Thoracic aorta (tissue), 2 donors: ENCODE results near the gene MIB2. TPM values are rescaled to one million over a fixed set of nuclear protein-coding genes. Genes with fewer than 3 reads are reported as not detected.

Experiments used
- ATAC-seq: fragments of 150-250 bp; one replicate; pipeline ENCODE4 v1.8.0; 2017; ENCODE audit warnings: low read depth; ENCODE audit not compliant: insufficient number of reproducible peaks, low FRiP score
- DNase-seq: peaks from one replicate; pipeline ENCODE4 v3.0.0-alpha.2; 2020; ENCODE audit warnings: low spot score
- H3K27ac ChIP-seq, 2 donors: fragments of 200-600 bp; sonication (generic); 1 replicate in 1 of 2; 2 replicates in 1 of 2; pipeline ENCODE4 v1.5.1; 2016; ENCODE audit warnings: mild to moderate bottlenecking in 2 of 2, moderate library complexity in 2 of 2
- H3K27me3 ChIP-seq: fragments of 200-600 bp; sonication (generic); replicated peaks from 2 replicates; pipeline ENCODE4 v1.6.0; 2016; ENCODE audit warnings: mild to moderate bottlenecking; ENCODE audit not compliant: insufficient read depth
- H3K36me3 ChIP-seq: fragments of 200-600 bp; sonication (generic); one replicate; pipeline ENCODE4 v1.5.1; 2016
- H3K4me1 ChIP-seq, 2 donors: fragments of 200-600 bp; sonication (generic); 1 replicate in 1 of 2; 2 replicates in 1 of 2; pipeline versions ENCODE4 v1.5.1 to v1.6.0; 2016; ENCODE audit warnings: low read depth in 2 of 2, mild to moderate bottlenecking in 1 of 2; ENCODE audit not compliant: control insufficient read depth in 1 of 2
- H3K4me3 ChIP-seq: fragments of 200-600 bp; sonication (generic); 2 replicates; pipeline ENCODE4 v1.5.1; 2016; ENCODE audit warnings: mild to moderate bottlenecking
- H3K9me3 ChIP-seq: fragments of 200-600 bp; sonication (generic); 2 replicates; pipeline ENCODE4 v1.5.1; 2016
- CTCF ChIP-seq: fragments of 200-600 bp; sonication (generic); IDR thresholded peaks from one replicate; pipeline ENCODE4 v1.5.1; 2019; ENCODE audit warnings: antibody characterized with exemption
- total RNA-seq, 2 donors: library from RNA; depleted of rRNA; stranded (reverse); fragments of >200 nt; gene quantifications; one replicate each; pipeline versions ENCODE4 v1.1.0 to v1.2.3, GENCODE V29; 2016

Gene MIB2
- total RNA-seq, 2 donors from 2014 or later = 48.6 to 102 TPM

DNA sequence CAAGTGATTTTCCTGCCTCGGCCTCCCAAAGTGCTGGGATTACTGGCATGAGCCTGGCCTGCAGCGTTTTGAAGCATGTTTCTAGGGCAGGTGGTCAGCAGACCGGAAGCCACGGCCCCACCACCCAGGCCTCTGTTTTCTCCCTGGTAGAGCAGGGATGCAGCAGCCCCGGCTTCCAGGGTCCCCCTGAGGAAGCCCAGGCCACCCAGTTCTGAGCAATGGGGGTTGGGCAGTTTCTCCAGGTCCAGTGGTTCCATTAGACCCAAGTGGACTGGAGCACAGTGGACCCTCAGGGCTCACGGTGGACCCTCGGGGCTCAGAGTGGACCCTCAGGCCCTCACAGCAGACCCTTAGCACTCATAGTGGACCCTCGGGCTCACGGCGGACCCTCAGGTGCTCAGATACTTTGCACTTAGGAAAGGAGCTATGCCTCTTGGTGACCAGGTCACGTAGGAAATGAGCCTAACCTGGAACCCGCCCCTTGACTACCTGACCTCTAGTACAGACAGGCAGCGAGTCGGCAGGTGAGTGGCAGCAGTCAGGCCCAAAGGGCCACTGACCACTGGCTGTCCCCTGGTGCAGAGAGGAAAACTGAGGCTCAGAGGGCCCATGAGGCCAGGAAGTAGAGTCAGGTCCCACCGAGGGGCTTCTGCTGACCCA lies 10.8 kb upstream of the MIB2 start:
- ATAC-seq (no peak), DNase-seq (no peak)
- Histone ChIP-seq H3K9me3 (no peaks in the 10 kb centered on the region), H3K4me1 (peaks cover 0 to 8% of the 10 kb centered on the region in 2 donors), H3K27me3 (no peaks in the 10 kb centered on the region), H3K4me3 (no peak overlapping the region), H3K27ac (no peak overlapping the region), H3K36me3 (no peaks in the 10 kb centered on the region)
- TF ChIP-seq CTCF = no peak

GRCh38 chr1:1605034-1605591 lies 10.2 kb upstream of the MIB2 start:
- Histone ChIP-seq H3K27me3 (no peaks in the 10 kb centered on the region), H3K4me1 (peaks cover 0 to 8% of the 10 kb centered on the region in 2 donors), H3K36me3 (no peaks in the 10 kb centered on the region), H3K4me3 (no peak overlapping the region), H3K9me3 (no peaks in the 10 kb centered on the region), H3K27ac (no peak overlapping the region)
- DNase-seq (no peak), ATAC-seq (no peak)
- TF ChIP-seq CTCF = no peak

- Histone ChIP-seq H3K36me3 (no peaks in the 10 kb centered on the region), H3K9me3 (no peaks in the 10 kb centered on the region), H3K27ac (no peak overlapping the region), H3K4me1 (peaks cover 0 to 3% of the 10 kb centered on the region in 2 donors), H3K27me3 (no peaks in the 10 kb centered on the region), H3K4me3 (no peak overlapping the region)
- ATAC-seq (no peak), DNase-seq (no peak)
- TF ChIP-seq CTCF = no peak
Observed at GRCh38 chr1:1605724-1606123, 9.6 kb upstream of the MIB2 start.

DNA sequence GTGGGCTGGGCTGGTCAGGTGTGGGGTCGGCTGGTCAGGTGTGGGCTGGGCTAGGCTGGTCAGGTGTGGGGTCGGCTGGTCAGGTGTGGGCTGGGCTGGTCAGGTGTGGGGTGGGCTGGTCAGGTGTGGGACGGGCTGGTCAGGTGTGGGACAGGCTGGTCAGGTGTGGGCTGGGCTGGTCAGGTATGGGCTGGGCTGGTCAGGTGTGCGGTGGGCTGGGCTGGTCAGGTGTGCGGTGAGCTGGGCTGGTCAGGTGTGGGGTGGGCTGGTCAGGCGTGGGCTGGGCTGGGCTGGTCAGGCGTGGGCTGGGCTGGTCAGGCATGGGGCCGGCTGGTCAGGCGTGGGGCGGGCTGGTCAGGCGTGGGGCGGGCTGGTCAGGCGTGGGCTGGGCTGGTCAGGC lies 9.1 kb upstream of the MIB2 start:
- no peaks in the 10 kb centered on the region for H3K36me3 ChIP-seq
- no peak for DNase-seq
- H3K4me1 ChIP-seq = no peaks in the 10 kb centered on the region
- no peak for ATAC-seq
- no peaks in the 10 kb centered on the region for H3K9me3 ChIP-seq
- TF ChIP-seq CTCF = no peak
- no peak overlapping the region for H3K4me3 ChIP-seq
- H3K27me3 ChIP-seq = no peaks in the 10 kb centered on the region
- no peak overlapping the region for H3K27ac ChIP-seq

DNA sequence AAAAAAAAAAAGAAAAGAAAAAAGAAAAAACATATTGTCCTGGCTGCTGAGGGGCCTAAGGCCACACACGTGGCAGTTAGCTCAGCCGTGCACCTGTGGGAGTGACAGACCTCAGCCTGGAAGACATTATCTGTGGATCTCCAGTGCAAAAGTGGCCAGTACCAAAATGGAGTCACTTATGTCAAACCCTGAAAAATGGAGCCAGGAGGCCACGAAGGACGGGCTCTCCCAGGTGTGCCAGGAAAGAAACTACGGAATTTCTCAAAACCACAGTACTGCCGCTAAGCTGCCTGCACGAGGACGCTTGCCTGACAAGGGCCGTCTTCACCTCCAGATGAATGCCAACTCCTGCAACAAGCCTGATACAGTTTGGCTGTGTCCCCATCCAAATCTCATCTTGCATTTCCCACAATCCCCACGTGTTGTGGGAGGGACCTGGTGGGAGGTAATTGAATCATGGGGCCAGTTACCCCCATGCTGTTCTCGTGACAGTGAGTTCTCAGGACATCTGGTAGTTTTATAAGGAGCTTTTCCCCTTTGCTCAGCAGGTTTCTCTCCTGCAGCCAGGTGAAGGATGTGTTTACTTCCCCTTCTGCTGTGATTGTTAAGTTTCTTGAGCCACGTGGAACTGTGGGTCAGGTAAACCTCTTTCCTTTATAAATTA lies 5.3 kb upstream of the MIB2 start:
- no peak for TF ChIP-seq CTCF
- Histone ChIP-seq H3K4me3 (no peak overlapping the region), H3K27me3 (no peaks in the 10 kb centered on the region), H3K9me3 (no peaks in the 10 kb centered on the region), H3K4me1 (peaks cover 10 to 17% of the 10 kb centered on the region in 2 donors), H3K36me3 (no peaks in the 10 kb centered on the region), H3K27ac (no peak overlapping the region)
- DNase-seq (no peak), ATAC-seq (no peak)
